ENCODE data around the gene TRIM26. TPM values are rescaled to one million over a fixed set of nuclear protein-coding genes. Genes with fewer than 3 reads are reported as not detected.

Gene TRIM26
- total and polyA plus RNA-seq, 2 donors (not counting 3 experiments of a cell fraction or from before 2014, with no cell fraction given) = 30.4 to 34.5 TPM

- dilution Hi-C loops (cut with MboI; ENCODE audit: extremely low pct_ligation_motif_present, low sequenced_read_pairs) = no loop called here
- H3K4me1 ChIP-seq (ENCODE audit: control insufficient read depth, extremely low read depth, insufficient read depth, low read length) = no peaks in the 10 kb centered on the region
Observed at GRCh38 chr6:30144811-30145210, 68.4 kb downstream of the TRIM26 start.

More at GRCh38 chr6:30144811-30145210, 68.4 kb downstream of the TRIM26 start:
- no peak overlapping the region for H3K4me2 ChIP-seq (ENCODE audit: insufficient read depth, low read length)
- FAIRE-seq = no peak
- DNase-seq (ENCODE audit: low read depth, low spot score) = no peak
- H4K20me1 ChIP-seq (replicated peaks; ENCODE audit: control insufficient read depth, extremely low read depth, insufficient read depth, low read length) = no peaks in the 10 kb centered on the region
- no peak overlapping the region for H3K4me3 ChIP-seq (replicated peaks in 1 of 3; ENCODE audit: insufficient read depth in 1 of 3, low read depth in 1 of 3, low read length in 3 of 3)
- H2AFZ ChIP-seq (ENCODE audit: low read depth, low read length) = no peak overlapping the region
- CTCF ChIA-PET = interaction anchor here (1.3 to 2.9 kb wide), 2 partner anchors 12 to 14 kb away, joined by 3 to 11 read pairs; no protein-coding TSS in a partner anchor
- no peak overlapping the region for H3K27ac ChIP-seq (ENCODE audit: insufficient read depth, low read depth, low read length)
- no peaks in the 10 kb centered on the region for H3K9me3 ChIP-seq (replicated peaks; ENCODE audit: control insufficient read depth, insufficient read depth, low read length)
- H3K9ac ChIP-seq (replicated peaks; ENCODE audit: extremely low read depth, insufficient read depth, low read length) = no peak overlapping the region
- no peak for TF ChIP-seq CTCF (IDR thresholded peaks at IDR 0.05; ENCODE audit: extremely low read depth in 1 of 2, insufficient read depth in 1 of 2, low read depth in 1 of 2, low read length in 2 of 2)
- no peak for TF ChIP-seq GATA2 (IDR thresholded peaks at IDR 0.05; ENCODE audit: insufficient read depth, insufficient read length, low read depth, low read length)
- TF ChIP-seq MAX (IDR thresholded peaks at IDR 0.05; ENCODE audit: insufficient read depth, insufficient read length) = no peak
- TF ChIP-seq MYC (IDR thresholded peaks at IDR 0.05; ENCODE audit: low read depth, low read length) = no peak
- TF ChIP-seq EZH2 (IDR thresholded peaks at IDR 0.05; ENCODE audit: borderline replicate concordance, low read depth, low read length, severe bottlenecking) = no peak
- TF ChIP-seq FOS (IDR thresholded peaks at IDR 0.05; ENCODE audit: borderline replicate concordance, insufficient read depth, low read length) = no peak
- TF ChIP-seq POLR2A (IDR thresholded peaks at IDR 0.05; ENCODE audit: low read depth, low read length) = no peak
- no peak for TF ChIP-seq JUN (IDR thresholded peaks at IDR 0.05; ENCODE audit: borderline replicate concordance, insufficient read depth, insufficient read length, low read depth)
- TF ChIP-seq POLR2AphosphoS5 (IDR thresholded peaks at IDR 0.05; ENCODE audit: insufficient read depth, low read depth, low read length) = no peak
- H3K79me2 ChIP-seq (ENCODE audit: control insufficient read depth, insufficient read depth, low read length) = no peaks in the 10 kb centered on the region
- H3K36me3 ChIP-seq (ENCODE audit: control insufficient read depth in 2 of 2, extremely low read depth in 1 of 2, insufficient read depth in 2 of 2, low read length in 2 of 2) = no peaks in the 10 kb centered on the region
- POLR2A ChIA-PET = no interaction called here
- intact Hi-C loops (cut with micrococcal nuclease) = no loop called here
- no peaks in the 10 kb centered on the region for H3K9me1 ChIP-seq (replicated peaks; ENCODE audit: control insufficient read depth, extremely low read depth, insufficient read depth, low read length)
- peaks cover 18 to 34% of the 10 kb centered on the region in 2 experiments for H3K27me3 ChIP-seq (ENCODE audit: control insufficient read depth in 2 of 2, insufficient read depth in 2 of 2, low read length in 2 of 2)
- no TSS peak for BruUV-seq (replicated peaks)
